Measurements from ENCODE around the gene LHX3.

GRCh38 chr9:136204838-136205706, at the start of gene LHX3:
- TF ChIP-seq EZH2phosphoT487 (IDR thresholded peaks at IDR 0.05; ENCODE audit: borderline replicate concordance) (no peak), CTCF (conservative IDR thresholded peaks at IDR 0.05; ENCODE audit: low read length) (no peak)
